ENCODE results near the gene EHBP1L1. TPM values are rescaled to one million over a fixed set of nuclear protein-coding genes. Genes with fewer than 3 reads are reported as not detected.

Gene EHBP1L1
- total RNA-seq, 2 donors from 2014 or later = 58.5 to 78.5 TPM

DNA sequence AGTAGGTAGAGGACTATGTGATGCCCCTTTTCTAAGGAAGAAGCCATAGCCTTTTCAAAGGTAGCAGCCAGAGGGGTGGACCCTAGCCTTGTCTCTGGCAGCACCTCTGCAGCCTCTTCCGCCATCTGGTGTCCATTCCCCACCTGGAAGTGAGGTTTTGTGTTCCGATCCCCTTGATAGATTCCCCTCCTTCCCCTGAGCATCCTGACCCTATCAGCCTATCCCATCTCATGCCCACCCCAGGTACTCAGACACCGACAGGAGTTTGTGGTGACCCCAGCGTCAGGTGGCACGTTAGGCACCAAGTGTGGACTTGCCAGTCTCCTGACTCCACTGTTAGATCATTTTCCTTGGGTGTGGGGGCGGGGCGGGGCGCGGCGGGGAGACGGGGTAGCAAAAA lies 3.9 kb upstream of the EHBP1L1 start:
- no peaks in the 10 kb centered on the region for H3K36me3 ChIP-seq
- intact Hi-C loops (cut with DNase I) = no loop called here
- H3K27ac ChIP-seq = peak overlapping the region; percentile 89
- DNase-seq = no peak
- H3K9me3 ChIP-seq = no peaks in the 10 kb centered on the region
- H3K4me1 ChIP-seq = peaks cover 37% of the 10 kb centered on the region
- TF ChIP-seq, protein P1, sequence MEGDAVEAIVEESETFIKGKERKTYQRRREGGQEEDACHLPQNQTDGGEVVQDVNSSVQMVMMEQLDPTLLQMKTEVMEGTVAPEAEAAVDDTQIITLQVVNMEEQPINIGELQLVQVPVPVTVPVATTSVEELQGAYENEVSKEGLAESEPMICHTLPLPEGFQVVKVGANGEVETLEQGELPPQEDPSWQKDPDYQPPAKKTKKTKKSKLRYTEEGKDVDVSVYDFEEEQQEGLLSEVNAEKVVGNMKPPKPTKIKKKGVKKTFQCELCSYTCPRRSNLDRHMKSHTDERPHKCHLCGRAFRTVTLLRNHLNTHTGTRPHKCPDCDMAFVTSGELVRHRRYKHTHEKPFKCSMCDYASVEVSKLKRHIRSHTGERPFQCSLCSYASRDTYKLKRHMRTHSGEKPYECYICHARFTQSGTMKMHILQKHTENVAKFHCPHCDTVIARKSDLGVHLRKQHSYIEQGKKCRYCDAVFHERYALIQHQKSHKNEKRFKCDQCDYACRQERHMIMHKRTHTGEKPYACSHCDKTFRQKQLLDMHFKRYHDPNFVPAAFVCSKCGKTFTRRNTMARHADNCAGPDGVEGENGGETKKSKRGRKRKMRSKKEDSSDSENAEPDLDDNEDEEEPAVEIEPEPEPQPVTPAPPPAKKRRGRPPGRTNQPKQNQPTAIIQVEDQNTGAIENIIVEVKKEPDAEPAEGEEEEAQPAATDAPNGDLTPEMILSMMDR (IDR thresholded peaks at IDR 0.05) = no peak
- H3K27me3 ChIP-seq = no peaks in the 10 kb centered on the region
- H3K4me3 ChIP-seq = peak overlapping the region; percentile 91
- peak overlapping the region in 1 of 2 donors; percentile 97 for H3K9ac ChIP-seq (ENCODE audit: low read depth in 2 of 2, low read length in 2 of 2)

GRCh38 chr11:65572356-65573051 lies 3.3 kb upstream of the EHBP1L1 start, which contains the start of gene FAM89B:
TSS of gene FAM89B (plus strand) at chr11:65572538. CDS start at chr11:65572670, 132 bp downstream.
- H3K4me3 ChIP-seq = peak within 1 kb of the TSS; percentile 91
- intact Hi-C loops (cut with DNase I) = no loop called here
- no peaks in the 10 kb centered on the region for H3K9me3 ChIP-seq
- H3K27me3 ChIP-seq = no peaks in the 10 kb centered on the region
- peaks cover 42% of the 10 kb centered on the region for H3K4me1 ChIP-seq
- TF ChIP-seq, protein P1 (IDR thresholded peaks at IDR 0.05) = no peak
- peak within 1 kb of the TSS; percentile 89 for H3K27ac ChIP-seq
- DNase-seq = peak; percentile 97
- H3K9ac ChIP-seq (ENCODE audit: low read depth in 2 of 2, low read length in 2 of 2) = peak within 1 kb of the TSS; percentile 88 to 97
- no peaks in the 10 kb centered on the region for H3K36me3 ChIP-seq

DNA sequence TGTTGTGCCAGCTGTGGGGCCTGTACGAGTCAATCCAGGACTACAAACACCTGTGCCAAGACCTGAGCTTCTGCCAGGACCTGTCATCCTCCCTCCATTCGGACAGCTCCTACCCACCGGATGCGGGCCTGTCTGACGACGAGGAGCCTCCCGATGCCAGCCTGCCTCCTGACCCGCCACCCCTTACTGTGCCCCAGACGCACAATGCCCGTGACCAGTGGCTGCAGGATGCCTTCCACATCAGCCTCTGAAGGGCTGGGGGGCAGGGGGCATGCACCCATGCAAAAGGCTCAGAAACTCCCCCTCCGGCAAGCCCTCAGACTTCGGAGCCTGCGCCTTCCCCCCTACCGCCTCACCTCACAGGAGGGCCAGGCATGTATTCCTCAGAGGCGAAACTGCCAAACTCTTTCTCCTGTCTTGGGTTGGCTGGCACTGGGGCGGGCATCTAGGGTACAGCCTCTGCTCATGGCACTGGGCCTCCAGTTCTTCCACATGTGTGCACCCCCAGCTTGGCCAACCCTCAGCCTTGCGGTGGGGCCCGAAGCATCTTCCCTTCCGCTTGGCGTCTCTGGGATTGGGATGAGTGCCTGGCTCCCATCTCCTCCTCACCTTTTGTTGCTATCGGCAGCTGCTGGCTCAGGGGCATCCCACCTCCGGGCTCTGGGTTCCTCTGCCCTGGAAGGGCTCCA lies 2.3 kb upstream of the EHBP1L1 start:
- DNase-seq = peak; percentile 57
- Histone ChIP-seq H3K36me3 (no peaks in the 10 kb centered on the region), H3K4me1 (peaks cover 51% of the 10 kb centered on the region), H3K9ac (ENCODE audit: low read depth in 2 of 2, low read length in 2 of 2) (peak overlapping the region; percentile 65 to 88), H3K27me3 (no peaks in the 10 kb centered on the region), H3K4me3 (peak overlapping the region; percentile 91), H3K27ac (peak overlapping the region; percentile 89), H3K9me3 (no peaks in the 10 kb centered on the region)
- intact Hi-C loops (cut with DNase I) = no loop called here
- TF ChIP-seq, protein P1 (IDR thresholded peaks at IDR 0.05) = no peak

DNA sequence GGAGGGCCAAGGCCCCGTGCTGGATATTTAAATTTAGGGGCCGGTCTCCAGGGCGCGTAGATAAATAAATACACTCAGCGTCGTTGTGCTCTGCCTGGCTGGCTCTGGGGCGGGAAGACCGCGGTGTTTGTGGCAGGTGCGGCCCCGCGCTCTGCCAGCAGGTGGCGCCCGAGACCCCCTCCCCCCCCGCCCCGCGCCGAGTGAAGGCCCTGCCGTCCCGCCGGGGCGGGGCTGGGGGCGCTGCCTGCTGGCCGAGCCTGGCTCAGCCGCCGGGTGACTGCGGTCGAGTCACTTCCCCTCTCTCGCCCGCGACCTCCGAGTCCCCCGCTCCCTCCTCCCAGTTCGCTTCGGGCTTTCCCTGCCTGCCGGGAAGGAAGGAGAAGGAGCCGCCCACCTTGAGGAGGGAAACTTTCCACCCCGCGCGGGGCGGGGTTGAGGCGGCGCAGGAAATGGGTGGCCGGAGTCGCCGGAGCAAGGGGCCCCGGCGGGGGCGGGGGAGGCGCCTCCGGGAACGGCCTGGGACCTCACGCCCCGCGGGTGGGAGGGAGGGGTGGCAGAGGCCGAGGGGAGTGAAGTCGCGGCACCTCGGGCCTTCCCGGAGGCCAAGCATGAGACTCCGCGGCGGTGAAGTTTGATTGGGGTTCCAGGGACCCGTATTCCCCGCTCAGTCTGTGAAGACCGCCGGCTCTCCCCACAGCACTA lies 1.6 kb upstream of the EHBP1L1 start:
- Histone ChIP-seq H3K27ac (peak overlapping the region; percentile 89), H3K9ac (ENCODE audit: low read depth in 2 of 2, low read length in 2 of 2) (peak overlapping the region; percentile 68 to 84), H3K4me1 (peaks cover 48% of the 10 kb centered on the region), H3K4me3 (peak overlapping the region; percentile 91), H3K27me3 (no peaks in the 10 kb centered on the region), H3K36me3 (no peaks in the 10 kb centered on the region), H3K9me3 (no peaks in the 10 kb centered on the region)
- intact Hi-C loops (cut with DNase I) = no loop called here
- TF ChIP-seq, protein P1 (IDR thresholded peaks at IDR 0.05) = peak; percentile 98
- DNase-seq = peak; percentile 87

DNA sequence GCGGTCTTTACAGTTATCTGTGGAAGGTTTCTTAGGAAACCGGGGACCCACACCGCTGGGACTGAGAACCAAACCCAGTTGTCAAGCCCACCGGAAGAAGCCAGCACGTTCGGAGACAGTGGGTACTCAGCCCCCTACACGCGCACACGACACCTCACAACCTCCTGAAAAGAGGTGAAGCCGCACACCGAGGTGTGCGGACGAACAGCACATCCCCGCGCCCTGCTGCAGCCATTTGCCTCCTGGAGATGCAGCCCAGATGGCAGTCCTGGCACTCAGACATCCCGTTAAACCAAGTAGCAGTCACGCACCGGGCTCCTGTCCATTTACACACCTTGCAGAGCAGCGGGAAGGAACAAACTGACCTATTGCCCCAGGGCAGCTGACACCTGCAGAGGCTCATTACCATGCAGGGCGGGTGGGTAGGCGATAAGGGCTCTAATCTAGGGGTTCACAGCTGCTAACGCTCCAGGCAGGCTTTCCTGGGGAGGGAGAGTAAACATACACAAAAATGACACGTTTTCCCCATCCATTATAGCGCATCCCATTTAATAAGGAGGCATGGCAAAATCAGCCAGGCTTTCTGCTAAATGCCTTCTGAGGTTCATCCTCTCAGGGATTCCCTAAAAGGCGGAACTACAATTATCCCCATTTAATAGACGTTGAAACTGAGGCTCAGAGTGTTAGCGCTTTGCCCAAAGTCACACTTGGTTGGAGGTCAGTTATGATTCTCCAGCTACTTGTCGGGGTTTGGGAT lies 864 bp upstream of the EHBP1L1 start:
- Histone ChIP-seq H3K4me1 (peaks cover 48% of the 10 kb centered on the region), H3K9ac (ENCODE audit: low read depth in 2 of 2, low read length in 2 of 2) (peak overlapping the region; percentile 68 to 84), H3K9me3 (no peaks in the 10 kb centered on the region), H3K27ac (peak overlapping the region; percentile 89), H3K4me3 (peak overlapping the region; percentile 91), H3K36me3 (peaks cover 2% of the 10 kb centered on the region), H3K27me3 (no peaks in the 10 kb centered on the region)
- TF ChIP-seq, protein P1 (IDR thresholded peaks at IDR 0.05) = no peak
- DNase-seq = peak; percentile 73
- intact Hi-C loops (cut with DNase I) = no loop called here
